H1 (cell line): ENCODE measurements around the gene CYSRT1.

Source experiments
- POLR2A ChIP-seq, 2 experiments: IDR thresholded peaks; 1 replicate in 1 of 2; 2 replicates in 1 of 2; pipeline ENCODE4 v1.6.1; 2011; ENCODE audit warnings: low read depth in 2 of 2, low read length in 2 of 2, mild to moderate bottlenecking in 2 of 2; ENCODE audit errors: control extremely low read depth in 1 of 2
- TAF1 ChIP-seq: IDR thresholded peaks from 2 replicates; pipeline ENCODE4 v1.6.1; 2011; ENCODE audit warnings: mild to moderate bottlenecking, low read depth, low read length
- TF ChIP-seq, protein P1 (sequence below): IDR thresholded peaks from 2 replicates; pipeline ENCODE4 v1.6.1; 2012; ENCODE audit warnings: low read length, inconsistent platforms

DNA sequence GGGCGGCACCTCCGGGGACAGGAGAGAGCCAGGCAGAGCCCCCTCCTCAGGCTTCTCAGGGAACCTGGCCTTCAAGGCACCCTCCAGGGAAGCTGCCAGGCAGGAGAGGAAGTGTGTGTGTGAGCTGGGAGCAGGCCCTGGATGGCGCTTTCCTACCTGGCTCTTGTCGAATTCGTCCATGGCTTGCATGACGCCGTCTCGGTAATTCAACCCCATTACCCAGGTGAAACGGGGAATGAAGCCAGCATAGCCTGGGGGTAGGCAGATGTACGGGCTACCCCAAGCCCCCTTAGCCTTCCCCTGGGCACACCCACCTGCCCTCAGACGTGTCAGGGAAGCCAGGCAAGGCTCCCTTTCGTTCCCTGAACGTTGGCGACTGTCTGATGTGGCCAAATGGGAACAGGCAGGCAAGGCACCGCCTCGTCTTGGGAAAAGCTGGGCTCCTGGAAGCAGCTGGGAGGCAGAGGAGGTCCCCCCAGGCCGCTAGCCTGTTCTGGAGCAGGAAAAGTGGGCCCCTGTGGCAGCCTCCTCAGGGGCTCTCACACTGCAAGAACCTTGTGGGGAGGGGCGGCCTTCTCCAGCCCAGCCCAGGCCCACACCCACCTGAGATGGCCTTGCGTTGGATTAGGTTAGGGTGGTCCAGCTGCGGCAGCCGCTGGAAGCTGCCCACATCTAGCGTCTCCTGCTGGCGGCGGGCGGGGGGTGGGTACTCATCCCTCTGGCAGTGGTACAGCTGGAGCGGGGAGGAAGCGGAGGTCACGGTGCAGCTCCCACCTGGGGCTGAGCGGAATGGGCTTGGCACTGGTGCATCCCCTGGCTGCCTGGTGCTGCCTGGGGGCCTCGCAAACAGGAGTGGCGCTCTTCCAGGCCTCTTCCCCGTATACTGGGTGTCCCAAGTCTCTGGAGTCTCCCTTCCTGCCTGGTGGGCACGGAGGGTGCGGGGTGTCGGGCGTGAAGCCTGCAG is 19.8 kb downstream of the CYSRT1 start:
- TF ChIP-seq POLR2A (IDR thresholded peaks at IDR 0.05; ENCODE audit: control extremely low read depth in 1 of 2, low read depth in 2 of 2, low read length in 2 of 2) (no peak), TAF1 (no peak)
- TF ChIP-seq, protein P1, sequence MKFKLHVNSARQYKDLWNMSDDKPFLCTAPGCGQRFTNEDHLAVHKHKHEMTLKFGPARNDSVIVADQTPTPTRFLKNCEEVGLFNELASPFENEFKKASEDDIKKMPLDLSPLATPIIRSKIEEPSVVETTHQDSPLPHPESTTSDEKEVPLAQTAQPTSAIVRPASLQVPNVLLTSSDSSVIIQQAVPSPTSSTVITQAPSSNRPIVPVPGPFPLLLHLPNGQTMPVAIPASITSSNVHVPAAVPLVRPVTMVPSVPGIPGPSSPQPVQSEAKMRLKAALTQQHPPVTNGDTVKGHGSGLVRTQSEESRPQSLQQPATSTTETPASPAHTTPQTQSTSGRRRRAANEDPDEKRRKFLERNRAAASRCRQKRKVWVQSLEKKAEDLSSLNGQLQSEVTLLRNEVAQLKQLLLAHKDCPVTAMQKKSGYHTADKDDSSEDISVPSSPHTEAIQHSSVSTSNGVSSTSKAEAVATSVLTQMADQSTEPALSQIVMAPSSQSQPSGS: no peak
